Mucosa of rectum (tissue), 2 donors: Measurements from ENCODE around the gene GSTO2.

Experiments used
- H3K27ac ChIP-seq, 2 donors: one replicate each; pipeline ENCODE4 v1.7.0; 2013; ENCODE audit warnings: inconsistent platforms in 2 of 2, low read depth in 2 of 2, low read length in 2 of 2
- H3K27me3 ChIP-seq, 2 donors: one replicate each; pipeline ENCODE4 v1.7.0; 2013; ENCODE audit warnings: low read length in 2 of 2; ENCODE audit not compliant: control insufficient read depth in 2 of 2, insufficient read depth in 2 of 2
- H3K36me3 ChIP-seq, 2 donors: one replicate each; pipeline ENCODE4 v1.7.0; 2013; ENCODE audit warnings: low read length in 2 of 2; ENCODE audit not compliant: control insufficient read depth in 2 of 2, insufficient read depth in 2 of 2
- H3K4me1 ChIP-seq, 2 donors: one replicate each; pipeline ENCODE4 v1.7.0; 2013; ENCODE audit warnings: low read length in 2 of 2, mild to moderate bottlenecking in 1 of 2; ENCODE audit not compliant: control insufficient read depth in 2 of 2, insufficient read depth in 2 of 2
- H3K4me3 ChIP-seq, 2 donors: one replicate each; pipeline ENCODE4 v1.7.0; 2013; ENCODE audit warnings: low read length in 2 of 2
- H3K9ac ChIP-seq, 2 donors: one replicate each; pipeline ENCODE4 v1.7.0; 2013; ENCODE audit warnings: low read length in 2 of 2, low read depth in 1 of 2, mild to moderate bottlenecking in 1 of 2
- H3K9me3 ChIP-seq, 2 donors: one replicate each; pipeline ENCODE4 v1.7.0; 2013; ENCODE audit warnings: low read length in 2 of 2; ENCODE audit not compliant: control insufficient read depth in 2 of 2
- donor health status: healthy.
- donor health status: Normal muscosa, but diverticular disease.

The GSTO2 gene

DNA sequence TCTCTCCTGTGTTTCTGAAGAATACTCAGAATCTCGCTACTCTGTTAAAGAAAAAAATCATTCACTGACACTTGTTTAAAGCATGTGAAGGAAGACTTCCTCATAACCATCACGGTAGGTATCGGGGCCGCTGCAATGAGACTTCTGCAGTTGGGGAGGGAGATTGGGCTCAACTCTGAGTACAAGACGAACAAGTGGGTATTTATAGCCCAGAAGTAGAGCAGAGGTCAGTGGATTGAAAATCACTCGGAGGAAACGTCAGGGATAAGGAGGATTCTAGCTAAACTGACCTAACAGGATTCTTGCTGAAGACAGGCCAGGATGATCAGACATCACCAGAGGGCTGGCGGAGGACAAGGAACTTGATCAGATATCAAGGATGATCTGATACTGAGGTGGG, 35.9 kb downstream of the GSTO2 start:
- Histone ChIP-seq H3K9ac (no peak overlapping the region), H3K36me3 (no peaks in the 10 kb centered on the region), H3K4me3 (no peak overlapping the region), H3K27ac (no peak overlapping the region), H3K4me1 (peaks cover 10 to 15% of the 10 kb centered on the region in 2 donors), H3K9me3 (no peaks in the 10 kb centered on the region), H3K27me3 (peaks cover 0 to 2% of the 10 kb centered on the region in 2 donors)

DNA sequence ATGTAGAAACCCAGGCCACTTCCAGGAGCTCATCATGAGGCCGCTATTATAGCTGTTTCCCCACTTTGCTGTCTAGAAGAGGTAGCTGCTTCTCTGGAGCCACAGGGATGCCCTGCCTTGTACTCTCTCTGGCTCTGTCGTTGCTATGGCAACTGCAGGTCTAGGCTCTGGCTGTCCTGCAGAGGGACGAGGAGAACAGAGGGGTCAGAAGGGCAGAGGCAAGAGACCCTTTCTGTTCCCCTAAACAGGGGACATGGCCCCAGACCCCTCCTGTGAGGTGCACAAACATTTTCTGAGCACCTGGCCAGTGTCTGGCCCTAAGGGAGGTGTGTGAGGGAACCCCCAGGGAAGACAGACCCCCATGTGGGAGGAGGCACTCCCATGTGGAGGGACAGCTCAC, 37.9 kb downstream of the GSTO2 start:
- H3K36me3 ChIP-seq = no peaks in the 10 kb centered on the region
- no peaks in the 10 kb centered on the region for H3K27me3 ChIP-seq
- no peak overlapping the region for H3K4me3 ChIP-seq
- peaks cover 6 to 8% of the 10 kb centered on the region in 2 donors for H3K4me1 ChIP-seq
- H3K27ac ChIP-seq = no peak overlapping the region
- no peak overlapping the region for H3K9ac ChIP-seq
- no peaks in the 10 kb centered on the region for H3K9me3 ChIP-seq

DNA sequence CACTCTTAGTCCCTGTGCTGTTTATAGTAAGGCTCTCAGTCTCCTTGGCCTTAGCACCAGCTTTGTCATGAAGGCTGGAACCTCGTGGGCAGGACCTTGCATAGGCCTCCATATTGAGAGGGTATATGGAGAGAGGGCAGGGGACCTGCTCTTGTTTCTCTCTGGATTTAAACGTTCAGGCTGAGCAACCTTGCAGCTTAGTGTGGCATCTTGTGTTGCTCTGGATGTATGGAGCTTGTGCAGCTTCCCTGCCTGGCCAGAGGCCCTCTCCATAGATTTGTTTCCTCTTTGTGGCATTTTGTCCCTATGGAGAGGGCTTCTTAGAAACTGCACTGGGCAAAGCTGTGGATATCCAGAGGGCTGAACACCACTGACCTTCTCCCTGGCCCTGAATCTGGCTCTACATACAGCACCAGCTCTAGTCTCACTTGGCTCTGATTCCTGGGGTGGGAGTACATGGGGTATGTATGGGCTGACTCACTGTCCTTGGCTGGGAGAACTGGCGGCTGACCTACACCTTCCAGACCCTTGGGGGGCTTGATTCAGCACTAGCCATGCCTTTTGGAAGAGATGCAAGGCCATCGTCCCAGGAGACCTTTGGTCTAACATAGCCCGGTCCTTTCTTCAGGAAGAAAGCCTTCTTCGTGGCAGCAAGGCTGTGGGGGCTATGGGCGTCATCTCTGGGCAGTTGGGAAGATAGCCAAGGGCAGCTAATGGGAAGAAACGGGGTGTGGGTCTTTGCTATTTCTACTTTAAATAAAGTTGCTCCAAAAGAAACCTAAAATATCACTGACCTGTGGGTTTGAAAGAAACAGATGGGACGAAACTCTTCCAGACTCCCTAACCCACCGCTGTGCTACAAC, 38.8 kb downstream of the GSTO2 start:
- Histone ChIP-seq H3K9me3 (no peaks in the 10 kb centered on the region), H3K4me1 (peaks cover 6 to 8% of the 10 kb centered on the region in 2 donors), H3K9ac (no peak overlapping the region), H3K27ac (no peak overlapping the region), H3K27me3 (no peaks in the 10 kb centered on the region), H3K4me3 (no peak overlapping the region), H3K36me3 (peaks cover 3 to 4% of the 10 kb centered on the region in 2 donors)

DNA sequence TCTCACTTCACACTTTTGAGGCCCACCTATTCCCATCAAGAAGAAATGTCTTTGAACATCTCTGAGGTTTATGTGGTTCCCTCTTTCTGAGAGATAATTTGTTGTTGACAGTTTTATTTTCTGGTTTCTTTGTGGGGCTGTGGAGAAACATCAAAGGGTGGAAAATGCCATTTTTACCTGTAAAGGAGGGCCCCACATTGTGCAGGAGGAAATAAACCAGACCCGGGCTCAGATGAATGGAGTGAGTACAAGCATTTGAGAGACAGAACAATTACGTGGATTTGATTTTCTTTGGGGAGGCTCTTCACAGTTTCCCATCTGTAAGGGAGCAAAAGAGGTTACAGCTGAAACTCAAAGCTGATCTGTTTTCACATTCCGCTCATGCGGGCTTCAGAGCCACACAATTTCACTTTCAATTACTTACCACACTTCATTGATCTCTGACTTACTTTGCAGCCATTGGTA, 39.5 kb downstream of the GSTO2 start:
- H3K36me3 ChIP-seq = peaks cover 8% of the 10 kb centered on the region in 2 donors
- no peaks in the 10 kb centered on the region for H3K27me3 ChIP-seq
- H3K9me3 ChIP-seq = no peaks in the 10 kb centered on the region
- no peak overlapping the region for H3K27ac ChIP-seq
- H3K4me3 ChIP-seq = no peak overlapping the region
- H3K9ac ChIP-seq = no peak overlapping the region
- peaks cover 6 to 8% of the 10 kb centered on the region in 2 donors for H3K4me1 ChIP-seq

DNA sequence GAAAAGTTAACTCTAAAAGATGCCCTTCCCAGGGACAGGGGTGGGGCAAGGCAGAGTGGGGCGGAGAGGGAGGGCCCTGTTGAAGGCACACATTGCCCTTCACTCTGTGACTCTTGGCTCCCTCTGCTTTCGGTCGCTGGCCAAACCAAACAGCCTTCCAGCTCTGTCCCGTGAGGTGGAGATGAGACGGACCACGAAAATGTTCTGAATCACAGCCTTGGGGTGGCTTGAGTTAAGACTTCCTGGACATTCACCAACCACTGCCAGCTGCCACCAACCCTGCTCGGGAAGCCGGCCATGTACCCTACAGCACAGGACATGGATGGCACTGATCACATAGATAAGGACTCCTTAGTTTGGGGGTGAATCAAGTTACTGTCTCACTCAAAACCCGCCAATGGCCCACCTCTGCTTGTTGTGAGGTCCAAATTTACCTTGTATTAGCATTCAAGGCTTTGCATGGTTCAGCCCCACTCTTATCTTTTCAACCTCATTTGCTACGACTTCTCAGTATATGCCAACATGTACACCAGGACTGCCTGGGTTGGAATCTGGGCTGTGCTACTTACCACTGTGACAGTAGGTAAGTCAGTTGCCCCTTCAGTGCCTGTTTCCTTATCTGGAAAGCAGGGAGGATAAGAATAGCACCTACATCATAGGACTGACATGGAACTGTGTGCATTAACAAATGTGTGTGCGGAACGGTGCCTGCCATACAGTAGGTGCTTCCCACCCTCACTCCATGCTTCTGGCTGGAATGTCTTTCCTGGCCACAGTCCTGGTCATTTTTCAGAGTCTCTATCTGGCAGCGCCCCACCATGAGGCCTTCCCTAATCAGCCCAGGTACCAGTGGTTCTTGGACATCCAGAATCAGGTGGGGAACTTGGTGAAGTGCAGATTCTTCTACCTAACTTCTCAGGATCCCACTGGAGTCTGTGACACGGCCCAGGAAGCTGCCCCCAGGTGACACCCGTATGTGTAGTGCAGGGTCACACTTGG, 41.3 kb downstream of the GSTO2 start:
- Histone ChIP-seq H3K27ac (no peak overlapping the region), H3K4me3 (no peak overlapping the region), H3K9me3 (no peaks in the 10 kb centered on the region), H3K4me1 (peaks cover 6 to 8% of the 10 kb centered on the region in 2 donors), H3K9ac (no peak overlapping the region), H3K27me3 (no peaks in the 10 kb centered on the region), H3K36me3 (peaks cover 25% of the 10 kb centered on the region in 2 donors)

DNA sequence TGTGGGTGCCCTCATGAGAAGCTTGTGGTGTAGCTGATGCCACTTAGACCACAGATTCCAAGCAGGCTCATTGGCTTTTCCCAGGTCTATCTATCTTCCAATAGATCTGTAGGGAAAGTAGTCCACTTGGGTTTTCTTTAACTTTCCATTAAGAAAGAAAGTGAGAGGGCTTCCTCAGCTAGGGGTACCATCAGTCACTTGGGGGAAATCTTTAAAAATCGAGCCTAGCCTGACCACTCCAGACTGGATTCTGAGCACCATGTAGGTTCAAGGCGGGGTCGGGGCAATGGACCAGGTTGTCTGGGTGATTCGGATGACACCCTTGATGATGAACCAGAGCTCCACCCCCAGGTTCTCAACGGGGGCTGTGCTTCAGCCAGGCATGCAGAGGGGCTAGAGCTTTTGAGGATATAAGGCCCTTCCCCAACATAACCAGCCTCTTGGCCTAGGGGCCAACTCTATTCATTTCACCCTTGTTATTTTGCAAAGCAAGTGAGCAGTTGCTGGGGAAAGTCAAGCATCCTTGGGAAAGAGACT, 42.3 kb downstream of the GSTO2 start:
- Histone ChIP-seq H3K4me1 (peaks cover 0 to 5% of the 10 kb centered on the region in 2 donors), H3K9me3 (no peaks in the 10 kb centered on the region), H3K9ac (no peak overlapping the region), H3K27me3 (no peaks in the 10 kb centered on the region), H3K4me3 (no peak overlapping the region), H3K27ac (no peak overlapping the region), H3K36me3 (peaks cover 27 to 31% of the 10 kb centered on the region in 2 donors)

DNA sequence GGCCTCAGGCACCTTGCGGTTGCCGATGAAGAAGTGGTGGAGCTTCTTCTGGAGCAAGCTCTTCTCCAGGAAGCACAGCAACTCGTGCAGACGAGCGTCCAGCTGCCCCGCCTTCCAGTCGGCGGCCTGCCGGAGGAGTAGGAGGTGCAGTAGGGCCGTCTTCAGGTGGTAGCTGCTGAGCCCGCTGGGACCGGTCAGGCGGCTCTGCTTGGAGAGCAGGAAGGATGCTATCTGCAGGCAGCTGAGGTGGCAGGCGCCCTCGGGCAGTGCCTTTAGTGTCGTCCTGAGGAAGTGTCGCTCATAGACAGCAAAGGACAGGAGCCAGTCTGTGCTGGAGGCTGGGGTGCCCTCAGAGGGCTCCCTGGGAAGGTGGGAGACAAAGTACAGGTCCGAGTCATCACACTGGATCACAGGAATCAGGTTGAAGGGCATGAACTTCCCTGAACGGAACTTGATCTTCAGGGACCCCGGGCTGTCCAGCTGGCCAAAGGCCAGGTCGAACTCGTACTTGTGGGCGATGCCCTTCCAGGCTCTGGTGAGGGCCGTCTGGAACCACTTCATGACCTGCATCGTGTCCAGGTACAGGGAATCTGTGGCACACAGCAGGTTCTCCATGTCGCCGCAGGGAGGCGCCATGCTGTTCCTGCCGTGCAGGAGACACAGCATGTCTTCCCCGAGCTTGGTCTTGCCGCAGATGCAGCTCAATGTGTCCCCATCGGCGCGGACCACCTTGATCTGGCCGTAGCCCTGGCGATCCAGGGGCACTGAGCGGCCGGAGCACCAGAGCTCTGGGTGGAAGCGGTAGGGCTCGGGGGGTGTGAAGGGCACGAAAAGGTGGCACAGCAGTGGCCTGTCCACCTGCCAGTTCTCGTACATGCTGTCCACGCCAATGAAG, 45.9 kb downstream of the GSTO2 start:
- Histone ChIP-seq H3K27ac (no peak overlapping the region), H3K4me1 (peaks cover 0 to 5% of the 10 kb centered on the region in 2 donors), H3K4me3 (no peak overlapping the region), H3K9ac (no peak overlapping the region), H3K36me3 (peaks cover 27 to 31% of the 10 kb centered on the region in 2 donors), H3K9me3 (no peaks in the 10 kb centered on the region), H3K27me3 (no peaks in the 10 kb centered on the region)

DNA sequence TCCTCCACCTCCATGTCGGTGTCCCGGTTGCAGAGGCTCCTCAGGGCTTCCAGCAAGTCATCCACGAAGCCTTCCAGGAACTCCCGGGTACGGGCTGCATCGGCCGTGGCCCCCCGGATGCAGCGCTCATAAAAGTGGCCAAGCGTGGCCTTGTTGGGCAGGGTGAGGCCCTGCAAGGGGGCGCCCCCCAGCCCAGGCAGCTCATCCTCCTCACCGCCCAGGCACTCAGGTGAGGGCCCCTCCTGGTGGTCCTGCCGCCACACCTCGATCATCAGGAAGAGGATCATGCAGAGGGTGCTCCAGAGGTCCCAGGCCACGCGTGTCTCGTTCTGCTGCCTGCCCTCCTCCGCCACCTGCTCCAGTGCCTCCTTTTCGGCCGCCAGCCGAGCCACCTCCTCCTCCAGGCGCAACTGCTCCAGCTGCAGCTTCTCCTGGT, 46.5 kb downstream of the GSTO2 start:
- no peak overlapping the region for H3K9ac ChIP-seq
- H3K4me3 ChIP-seq = no peak overlapping the region
- H3K4me1 ChIP-seq = peaks cover 0 to 5% of the 10 kb centered on the region in 2 donors
- H3K36me3 ChIP-seq = peaks cover 27 to 31% of the 10 kb centered on the region in 2 donors
- no peaks in the 10 kb centered on the region for H3K9me3 ChIP-seq
- H3K27me3 ChIP-seq = no peaks in the 10 kb centered on the region
- no peak overlapping the region for H3K27ac ChIP-seq
